HG02852 (cell line): ENCODE results near the gene DENND11.
A peak's percentile ranks its signal among the peaks of the same experiment; 100 is the strongest.
"Not testable (repeated sequence)": the region's sequence is repeated elsewhere in the genome, so short reads cannot be mapped to it uniquely, and the experiment has no call there.

Experiments
- ATAC-seq: cut with Tn5 transposase; IDR thresholded peaks from one replicate; pipeline ENCODE4 v1.9.1; 2021; ENCODE audit warnings: mild to moderate bottlenecking, moderate library complexity; ENCODE audit not compliant: unreplicated experiment

Gene DENND11

GRCh38 chr7:141708351-141708750 lies 6.4 kb upstream of the DENND11 start, which contains the start of gene WEE2:
TSS of gene WEE2 (plus strand) at chr7:141708353. CDS start at chr7:141708759, 406 bp downstream.
- no peak for ATAC-seq

GRCh38 chr7:141706239-141707064 lies 4.5 kb upstream of the DENND11 start:
- ATAC-seq: no peak

- no peak for ATAC-seq
These were observed 2.8 kb upstream of the DENND11 start for GRCh38 chr7:141704741-141705140.

- ATAC-seq: no peak
These were observed 2.1 kb upstream of the DENND11 start for GRCh38 chr7:141704112-141704511.

- ATAC-seq: no peak
These were observed 926 bp upstream of the DENND11 start for GRCh38 chr7:141702892-141703291.

GRCh38 chr7:141701489-141702046 lies 398 bp downstream of the DENND11 start:
- ATAC-seq: peak; percentile 80

GRCh38 chr7:141700848-141701371 lies 1.1 kb downstream of the DENND11 start:
- ATAC-seq: peak; percentile 5

GRCh38 chr7:141700296-141700847 lies 1.6 kb downstream of the DENND11 start:
- no peak for ATAC-seq

- no peak for ATAC-seq
These were observed 2.1 kb downstream of the DENND11 start for GRCh38 chr7:141699860-141700259.

GRCh38 chr7:141698247-141699015 lies 3.5 kb downstream of the DENND11 start:
- ATAC-seq: no peak

GRCh38 chr7:141697211-141697871 lies 4.6 kb downstream of the DENND11 start:
- ATAC-seq: no peak

GRCh38 chr7:141696348-141696747 lies 5.6 kb downstream of the DENND11 start:
- ATAC-seq: no peak

- no peak for ATAC-seq
These were observed 6.1 kb downstream of the DENND11 start for GRCh38 chr7:141695803-141696289.

GRCh38 chr7:141693082-141693481 lies 8.9 kb downstream of the DENND11 start:
- no peak for ATAC-seq

GRCh38 chr7:141691961-141692360 lies 10.0 kb downstream of the DENND11 start:
- no peak for ATAC-seq

- no peak for ATAC-seq
These were observed 10.4 kb downstream of the DENND11 start for GRCh38 chr7:141691540-141691939.

GRCh38 chr7:141689072-141689825 lies 12.7 kb downstream of the DENND11 start:
- ATAC-seq: not testable (repeated sequence)

GRCh38 chr7:141688043-141688442 lies 13.9 kb downstream of the DENND11 start:
- ATAC-seq: no peak

- no peak for ATAC-seq
These were observed 15.3 kb downstream of the DENND11 start for GRCh38 chr7:141686670-141687069.

- ATAC-seq: no peak
These were observed 15.9 kb downstream of the DENND11 start for GRCh38 chr7:141686074-141686473.
